DND-41 (cell line): ENCODE results near the gene SENP6.
"Not testable (repeated sequence)": the region's sequence is repeated elsewhere in the genome, so short reads cannot be mapped to it uniquely, and the experiment has no call there.

Experiments used
- ATAC-seq: fragments of 200-7000 bp; cut with Tn5 transposase; 3 replicates; pipeline ENCODE4 v1.9.1; 2021; ENCODE audit warnings: low read depth; ENCODE audit not compliant: insufficient read depth
- DNase-seq: peaks from one replicate; pipeline ENCODE4 v3.0.0-alpha.2; 2020
- H2AFZ ChIP-seq: 2 replicates; pipeline ENCODE4 v1.6.0; 2012; ENCODE audit warnings: low read depth, low read length
- H3K27ac ChIP-seq: 2 replicates; pipeline ENCODE4 v1.5.1; 2012; ENCODE audit warnings: low read length, inconsistent platforms
- H3K27me3 ChIP-seq: fragments of 200-600 bp; sonication (generic); 2 replicates; pipeline ENCODE4 v1.6.0; 2012; ENCODE audit warnings: low read length, mild to moderate bottlenecking, inconsistent platforms; ENCODE audit not compliant: insufficient read depth, poor library complexity
- H3K36me3 ChIP-seq: 2 replicates; pipeline ENCODE4 v1.5.1; 2012; ENCODE audit warnings: low read length, inconsistent platforms; ENCODE audit not compliant: insufficient read depth
- H3K4me1 ChIP-seq: 2 replicates; pipeline ENCODE4 v1.5.1; 2012; ENCODE audit warnings: mild to moderate bottlenecking, low read length; ENCODE audit not compliant: insufficient read depth
- H3K4me2 ChIP-seq: 2 replicates; pipeline ENCODE4 v1.6.0; 2012; ENCODE audit warnings: mild to moderate bottlenecking, moderate library complexity, low read length, inconsistent platforms; ENCODE audit not compliant: insufficient read depth
- H3K4me3 ChIP-seq, 2 experiments: fragments of 200-600 bp in 1 of 2; shearing (Covaris generic) in 1 of 2; 2 replicates each; pipeline ENCODE4 v1.5.1; 2012 to 2016; ENCODE audit warnings: inconsistent platforms in 2 of 2, low read length in 2 of 2, mild to moderate bottlenecking in 2 of 2, low read depth in 1 of 2, moderate library complexity in 1 of 2
- H3K79me2 ChIP-seq: 2 replicates; pipeline ENCODE4 v1.6.0; 2012; ENCODE audit warnings: low read length, inconsistent platforms; ENCODE audit not compliant: insufficient read depth
- H3K9ac ChIP-seq: 2 replicates; pipeline ENCODE4 v1.6.0; 2012; ENCODE audit warnings: low read depth, mild to moderate bottlenecking, inconsistent platforms, low read length, moderate library complexity
- H3K9me3 ChIP-seq: 2 replicates; pipeline ENCODE4 v1.5.1; 2012; ENCODE audit warnings: low read length, moderate library complexity, mild to moderate bottlenecking, inconsistent platforms; ENCODE audit not compliant: insufficient read depth, severe bottlenecking
- H4K20me1 ChIP-seq: 2 replicates; pipeline ENCODE4 v1.6.0; 2012; ENCODE audit warnings: low read length; ENCODE audit not compliant: insufficient read depth
- CTCF ChIP-seq: IDR thresholded peaks from 2 replicates; pipeline ENCODE4 v1.5.1; 2012; ENCODE audit warnings: borderline replicate concordance, low read length, moderate library complexity, mild to moderate bottlenecking; ENCODE audit not compliant: poor library complexity, severe bottlenecking; ENCODE audit errors: extremely low read depth
- EZH2 ChIP-seq: IDR thresholded peaks from 3 replicates; pipeline ENCODE4 v1.6.1; 2012; ENCODE audit warnings: borderline replicate concordance, low read depth, mild to moderate bottlenecking, moderate library complexity, low read length, inconsistent platforms; ENCODE audit not compliant: severe bottlenecking

The SENP6 gene

GRCh38 chr6:75626561-75626960 is 24.9 kb downstream of the SENP6 start:
- no peak overlapping the region for H3K4me2 ChIP-seq
- ATAC-seq (no peak), DNase-seq (no peak)
- no peak overlapping the region for H3K4me3 ChIP-seq
- no peak overlapping the region for H3K9ac ChIP-seq
- TF ChIP-seq CTCF (no peak), EZH2 (no peak)
- H3K9me3 ChIP-seq: no peaks in the 10 kb centered on the region
- H3K36me3 ChIP-seq: peaks cover 76% of the 10 kb centered on the region
- peaks cover 87% of the 10 kb centered on the region for H3K79me2 ChIP-seq
- H3K27me3 ChIP-seq: no peaks in the 10 kb centered on the region
- H3K27ac ChIP-seq: no peak overlapping the region
- H4K20me1 ChIP-seq: peaks cover 8% of the 10 kb centered on the region; the same call in 1 of the 2 replicates
- H2AFZ ChIP-seq: no peak overlapping the region
- no peaks in the 10 kb centered on the region for H3K4me1 ChIP-seq

GRCh38 chr6:75627708-75628107 is 26.0 kb downstream of the SENP6 start:
- H3K27me3 ChIP-seq, H3K4me3 ChIP-seq, H4K20me1 ChIP-seq, H3K9me3 ChIP-seq, H3K4me1 ChIP-seq, ATAC-seq, H2AFZ ChIP-seq, H3K27ac ChIP-seq, DNase-seq, H3K4me2 ChIP-seq, H3K9ac ChIP-seq: not testable (repeated sequence)
- peaks cover 87% of the 10 kb centered on the region for H3K79me2 ChIP-seq
- peaks cover 75% of the 10 kb centered on the region for H3K36me3 ChIP-seq

- no peak overlapping the region for H3K27ac ChIP-seq
- no peak overlapping the region for H3K9ac ChIP-seq
- TF ChIP-seq EZH2 (no peak), CTCF (no peak)
Measured at GRCh38 chr6:75631859-75632635, 30.4 kb downstream of the SENP6 start.

GRCh38 chr6:75633045-75633444 is 31.4 kb downstream of the SENP6 start:
- Histone ChIP-seq H3K9me3 (no peaks in the 10 kb centered on the region), H3K79me2 (peaks cover 43% of the 10 kb centered on the region), H3K27me3 (no peaks in the 10 kb centered on the region), H3K9ac (no peak overlapping the region), H3K27ac (no peak overlapping the region), H3K4me1 (no peaks in the 10 kb centered on the region), H3K4me3 (no peak overlapping the region), H3K4me2 (no peak overlapping the region), H3K36me3 (peaks cover 82% of the 10 kb centered on the region), H4K20me1 (peaks cover 2% of the 10 kb centered on the region; the same call in 1 of the 2 replicates), H2AFZ (no peak overlapping the region)
- TF ChIP-seq EZH2 (no peak), CTCF (no peak)
- DNase-seq (no peak), ATAC-seq (no peak)

More at GRCh38 chr6:75631859-75632635, 30.4 kb downstream of the SENP6 start:
- Histone ChIP-seq H2AFZ (no peak overlapping the region), H3K79me2 (peaks cover 47% of the 10 kb centered on the region), H3K4me1 (no peaks in the 10 kb centered on the region), H3K27me3 (no peaks in the 10 kb centered on the region), H3K9me3 (no peaks in the 10 kb centered on the region), H3K36me3 (peaks cover 80% of the 10 kb centered on the region), H4K20me1 (peaks cover 2% of the 10 kb centered on the region; the same call in 1 of the 2 replicates), H3K4me3 (no peak overlapping the region), H3K4me2 (no peak overlapping the region)
- ATAC-seq (no peak), DNase-seq (no peak)
